BLaER1 (cell line): ENCODE data around the gene HMX3.
A peak's percentile ranks its signal among the peaks of the same experiment; 100 is the strongest.

Source experiments
- H3K27ac ChIP-seq: shearing (Covaris generic); formaldehyde crosslinking; 2 replicates; pipeline ENCODE4 v1.8.1; 2022
- H3K27me3 ChIP-seq: shearing (Covaris generic); formaldehyde crosslinking; 2 replicates; pipeline ENCODE4 v1.8.1; 2022
- H3K36me3 ChIP-seq: shearing (Covaris generic); formaldehyde crosslinking; 2 replicates; pipeline ENCODE4 v1.8.1; 2022
- H3K4me1 ChIP-seq: shearing (Covaris generic); formaldehyde crosslinking; 2 replicates; pipeline ENCODE4 v1.8.1; 2022
- H3K4me2 ChIP-seq: shearing (Covaris generic); formaldehyde crosslinking; 2 replicates; pipeline ENCODE4 v1.8.1; 2022
- H3K4me3 ChIP-seq: shearing (Covaris generic); formaldehyde crosslinking; 2 replicates; pipeline ENCODE4 v1.8.1; 2022
- H3K9ac ChIP-seq: shearing (Covaris generic); formaldehyde crosslinking; 2 replicates; pipeline ENCODE4 v1.8.1; 2022
- H3K9me3 ChIP-seq: shearing (Covaris generic); formaldehyde crosslinking; 2 replicates; pipeline ENCODE4 v1.8.1; 2022
- H4K20me1 ChIP-seq: shearing (Covaris generic); formaldehyde crosslinking; 2 replicates; pipeline ENCODE4 v1.8.1; 2022
- Cebpa-rat ChIP-seq: shearing (Covaris generic); IDR thresholded peaks from 2 replicates; pipeline ENCODE4 v1.8.1; 2022

HMX3 gene

DNA sequence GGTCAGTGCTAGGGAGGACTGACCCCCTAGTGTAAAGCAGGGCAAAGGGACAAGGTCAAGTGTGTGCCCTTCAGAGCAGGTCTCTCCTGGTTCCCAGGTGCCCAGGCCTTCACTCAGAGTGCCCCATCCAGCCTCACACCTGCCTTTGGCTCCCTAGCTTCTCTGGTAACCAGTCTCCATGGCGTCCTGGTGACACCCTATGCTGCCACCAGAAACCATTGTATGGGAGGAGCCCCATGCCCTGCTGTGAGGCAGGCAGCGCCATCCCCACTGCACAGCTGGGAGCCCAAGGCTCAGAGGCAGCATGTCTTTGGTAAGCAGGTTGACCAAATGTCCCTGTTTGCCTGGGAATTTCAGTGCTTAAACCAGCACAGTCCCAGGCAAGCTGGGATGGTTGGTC lies 33.1 kb upstream of the HMX3 start:
- H3K4me2 ChIP-seq: no peak overlapping the region
- peaks cover 9% of the 10 kb centered on the region for H3K4me1 ChIP-seq
- no peak overlapping the region for H3K9ac ChIP-seq
- H3K4me3 ChIP-seq: no peak overlapping the region
- H3K27me3 ChIP-seq: no peaks in the 10 kb centered on the region
- no peak for TF ChIP-seq Cebpa-rat
- H3K27ac ChIP-seq: no peak overlapping the region
- H3K9me3 ChIP-seq: no peaks in the 10 kb centered on the region
- H3K36me3 ChIP-seq: no peaks in the 10 kb centered on the region
- no peaks in the 10 kb centered on the region for H4K20me1 ChIP-seq

DNA sequence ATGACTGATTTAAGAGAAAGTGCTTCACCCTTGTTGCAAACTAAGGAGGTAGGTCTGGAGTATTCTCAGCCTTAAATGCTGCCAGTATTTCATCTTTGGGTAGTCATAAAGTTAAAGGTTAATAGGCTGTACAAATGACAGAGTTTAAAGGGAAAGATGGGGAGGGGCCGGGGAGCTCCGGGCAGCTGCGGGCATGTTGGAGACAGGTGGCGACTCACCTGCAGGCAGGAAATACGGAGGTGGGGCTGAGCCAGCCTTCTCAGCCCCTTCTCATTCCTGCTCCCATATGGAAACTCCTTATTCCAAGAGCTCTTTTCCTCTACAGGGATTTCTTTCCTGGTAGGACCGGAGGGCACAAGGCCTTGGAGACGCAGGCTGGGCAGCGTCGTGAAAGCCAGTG lies 31.8 kb upstream of the HMX3 start:
- no peak for TF ChIP-seq Cebpa-rat

DNA sequence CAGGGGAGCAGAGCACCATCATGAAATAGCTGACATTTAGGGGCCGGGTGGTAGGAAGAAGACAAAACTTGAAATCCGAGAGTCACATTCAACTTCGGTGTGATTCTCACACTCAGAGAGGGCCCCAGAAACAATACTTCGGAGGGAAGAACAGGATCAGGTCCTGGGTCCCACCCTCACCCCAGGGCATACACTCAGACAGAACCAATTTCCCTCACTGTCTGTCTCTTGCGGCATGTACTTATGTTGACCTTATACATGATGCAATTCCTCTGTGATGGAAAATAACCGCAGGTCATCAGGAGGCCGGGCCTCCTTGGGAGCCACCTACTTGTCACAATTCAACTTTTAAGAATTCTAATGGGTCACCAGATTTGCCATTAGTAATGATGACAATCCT lies 26.3 kb upstream of the HMX3 start:
- no peak overlapping the region for H3K9ac ChIP-seq
- no peaks in the 10 kb centered on the region for H3K4me1 ChIP-seq
- TF ChIP-seq Cebpa-rat: no peak
- no peaks in the 10 kb centered on the region for H4K20me1 ChIP-seq
- no peak overlapping the region for H3K4me3 ChIP-seq
- no peaks in the 10 kb centered on the region for H3K9me3 ChIP-seq
- no peaks in the 10 kb centered on the region for H3K36me3 ChIP-seq
- H3K27ac ChIP-seq: no peak overlapping the region
- no peaks in the 10 kb centered on the region for H3K27me3 ChIP-seq
- H3K4me2 ChIP-seq: no peak overlapping the region

More for the DNA sequence above, 31.8 kb upstream of the HMX3 start:
- no peak overlapping the region for H3K9ac ChIP-seq
- H3K27ac ChIP-seq: no peak overlapping the region
- no peaks in the 10 kb centered on the region for H3K36me3 ChIP-seq
- peaks cover 9% of the 10 kb centered on the region for H3K4me1 ChIP-seq
- no peak overlapping the region for H3K4me2 ChIP-seq
- no peak overlapping the region for H3K4me3 ChIP-seq
- no peaks in the 10 kb centered on the region for H4K20me1 ChIP-seq
- no peaks in the 10 kb centered on the region for H3K9me3 ChIP-seq
- H3K27me3 ChIP-seq: no peaks in the 10 kb centered on the region

DNA sequence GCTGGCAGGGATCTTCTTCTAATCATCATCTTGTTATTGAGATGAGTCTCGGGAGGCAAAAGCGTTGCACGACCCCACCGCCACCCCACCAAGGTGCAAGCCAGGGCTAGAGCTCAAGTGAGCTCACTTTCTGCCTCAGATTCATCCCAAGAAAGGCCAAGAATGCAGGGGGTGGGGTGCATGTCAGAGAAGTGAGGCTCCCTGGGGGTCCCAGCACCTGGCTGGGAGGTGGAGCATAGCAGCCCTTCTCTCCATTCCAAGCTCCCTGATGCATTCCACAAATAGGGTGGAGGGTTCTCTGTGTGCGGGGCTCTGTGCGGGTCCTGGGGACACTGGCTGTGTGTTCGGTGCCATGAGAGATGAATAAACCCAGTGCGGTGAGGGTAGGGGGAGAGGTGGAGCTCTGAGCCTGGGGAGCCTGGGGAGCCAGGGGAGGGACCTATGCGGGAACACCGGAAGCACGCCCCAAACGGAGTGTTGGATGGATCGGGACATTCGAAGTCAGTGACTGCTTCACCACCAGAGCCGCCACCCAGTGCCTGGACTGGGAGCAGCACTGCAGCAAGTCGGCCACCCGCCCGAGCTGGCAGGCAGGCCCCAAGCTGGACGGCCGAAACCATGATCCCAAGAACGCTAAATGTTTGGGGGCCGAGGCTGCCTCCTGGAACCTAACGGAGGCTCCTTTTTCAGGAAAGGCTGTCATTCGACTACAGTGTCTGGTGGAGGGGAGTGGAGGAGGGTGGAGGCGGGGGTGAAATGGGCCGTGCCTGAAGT lies 17.9 kb upstream of the HMX3 start:
- Histone ChIP-seq H3K27me3 (peaks cover 15% of the 10 kb centered on the region; the same call in 1 of the 2 replicates), H3K4me3 (no peak overlapping the region), H4K20me1 (no peaks in the 10 kb centered on the region), H3K27ac (no peak overlapping the region), H3K36me3 (no peaks in the 10 kb centered on the region), H3K4me1 (no peaks in the 10 kb centered on the region), H3K4me2 (no peak overlapping the region), H3K9ac (no peak overlapping the region), H3K9me3 (no peaks in the 10 kb centered on the region)
- TF ChIP-seq Cebpa-rat: no peak

DNA sequence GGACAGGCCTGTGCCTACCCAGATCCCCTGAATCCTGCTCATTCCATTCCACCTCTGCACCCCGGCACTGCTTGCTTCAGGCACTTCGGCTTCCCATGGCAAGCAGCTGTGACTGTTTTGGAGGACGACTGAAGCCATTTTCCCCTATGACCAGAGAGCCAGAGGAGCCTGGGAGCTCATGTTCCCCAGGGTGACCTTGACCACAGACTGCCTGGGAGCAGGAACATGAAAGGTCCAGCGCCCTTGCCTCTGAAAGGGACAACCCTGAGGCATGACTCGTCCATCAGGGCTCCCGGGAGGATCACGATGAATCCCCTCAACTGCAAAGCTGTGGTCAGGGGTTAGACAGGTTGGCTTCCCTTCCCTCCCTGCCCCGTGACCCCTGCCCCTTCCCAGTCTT lies 16.7 kb upstream of the HMX3 start:
- Histone ChIP-seq H4K20me1 (no peaks in the 10 kb centered on the region), H3K27ac (no peak overlapping the region), H3K9ac (no peak overlapping the region), H3K27me3 (peaks cover 15% of the 10 kb centered on the region; the same call in 1 of the 2 replicates), H3K4me1 (no peaks in the 10 kb centered on the region), H3K9me3 (no peaks in the 10 kb centered on the region), H3K4me2 (no peak overlapping the region), H3K36me3 (no peaks in the 10 kb centered on the region), H3K4me3 (no peak overlapping the region)
- no peak for TF ChIP-seq Cebpa-rat

DNA sequence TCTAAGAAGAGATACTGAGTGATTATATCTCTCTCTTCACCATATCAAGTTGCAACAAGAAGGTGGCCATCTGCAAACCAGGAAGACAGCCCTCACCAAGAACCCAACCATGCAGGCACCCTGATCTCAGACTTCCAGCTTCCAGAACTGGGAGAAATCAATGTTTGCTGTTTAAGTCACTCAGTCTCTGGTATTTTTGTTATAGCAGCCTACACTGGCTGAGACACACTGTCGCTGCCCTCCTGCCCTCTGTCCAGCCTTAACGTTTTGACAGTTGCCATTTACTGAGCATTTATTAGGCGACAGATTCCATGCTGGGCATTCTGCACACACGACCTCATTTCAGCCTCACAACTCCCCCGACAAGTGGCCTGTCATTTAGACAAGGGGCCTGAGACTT lies 9.5 kb upstream of the HMX3 start:
- Histone ChIP-seq H3K9ac (no peak overlapping the region), H3K36me3 (no peaks in the 10 kb centered on the region), H3K4me3 (no peak overlapping the region), H3K4me1 (no peaks in the 10 kb centered on the region), H3K9me3 (0 out of 2 replicates have a peak, but pooled peaks cover 11% of the 10 kb centered on the region), H3K27ac (no peak overlapping the region), H3K4me2 (no peak overlapping the region), H4K20me1 (no peaks in the 10 kb centered on the region), H3K27me3 (peaks cover 4% of the 10 kb centered on the region)
- TF ChIP-seq Cebpa-rat: no peak

DNA sequence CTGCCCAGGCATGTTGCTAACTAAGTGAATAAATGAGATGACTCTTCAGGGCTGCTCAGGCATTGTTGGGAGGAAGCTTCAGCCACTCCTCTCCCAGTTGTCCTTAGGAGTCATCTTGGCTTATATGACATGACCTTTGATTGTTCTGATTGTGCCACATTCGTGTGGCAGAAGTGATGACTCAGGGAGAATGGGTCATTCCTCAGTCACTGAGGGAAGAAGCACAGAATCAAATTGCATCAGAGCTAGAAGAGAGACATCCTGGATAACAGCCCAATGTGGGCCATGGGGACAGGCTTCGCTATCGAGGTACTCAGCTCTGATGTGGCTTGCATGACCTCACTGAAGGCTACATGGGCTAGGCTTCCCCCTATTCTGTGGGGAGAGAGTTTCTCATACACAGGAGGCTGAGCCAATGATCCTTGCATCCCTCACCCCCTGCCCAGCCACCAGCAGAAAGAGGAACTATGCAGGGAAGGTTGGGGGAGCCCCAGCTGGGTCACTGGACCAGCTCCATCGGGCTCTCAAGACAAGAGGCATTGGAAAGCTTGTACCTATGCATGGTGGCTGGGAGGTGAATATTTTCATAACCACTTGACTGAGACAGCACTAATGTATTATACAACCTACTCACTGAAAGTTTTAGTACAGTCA lies 6.0 kb upstream of the HMX3 start:
- H3K27me3 ChIP-seq: peaks cover 39% of the 10 kb centered on the region
- no peaks in the 10 kb centered on the region for H3K36me3 ChIP-seq
- H4K20me1 ChIP-seq: peaks cover 7% of the 10 kb centered on the region; the same call in 1 of the 2 replicates
- H3K4me2 ChIP-seq: no peak overlapping the region
- no peak overlapping the region for H3K27ac ChIP-seq
- TF ChIP-seq Cebpa-rat: no peak
- H3K4me3 ChIP-seq: no peak overlapping the region
- peaks cover 22% of the 10 kb centered on the region for H3K4me1 ChIP-seq
- H3K9me3 ChIP-seq: peaks cover 15% of the 10 kb centered on the region; the same call in 1 of the 2 replicates
- no peak overlapping the region for H3K9ac ChIP-seq

DNA sequence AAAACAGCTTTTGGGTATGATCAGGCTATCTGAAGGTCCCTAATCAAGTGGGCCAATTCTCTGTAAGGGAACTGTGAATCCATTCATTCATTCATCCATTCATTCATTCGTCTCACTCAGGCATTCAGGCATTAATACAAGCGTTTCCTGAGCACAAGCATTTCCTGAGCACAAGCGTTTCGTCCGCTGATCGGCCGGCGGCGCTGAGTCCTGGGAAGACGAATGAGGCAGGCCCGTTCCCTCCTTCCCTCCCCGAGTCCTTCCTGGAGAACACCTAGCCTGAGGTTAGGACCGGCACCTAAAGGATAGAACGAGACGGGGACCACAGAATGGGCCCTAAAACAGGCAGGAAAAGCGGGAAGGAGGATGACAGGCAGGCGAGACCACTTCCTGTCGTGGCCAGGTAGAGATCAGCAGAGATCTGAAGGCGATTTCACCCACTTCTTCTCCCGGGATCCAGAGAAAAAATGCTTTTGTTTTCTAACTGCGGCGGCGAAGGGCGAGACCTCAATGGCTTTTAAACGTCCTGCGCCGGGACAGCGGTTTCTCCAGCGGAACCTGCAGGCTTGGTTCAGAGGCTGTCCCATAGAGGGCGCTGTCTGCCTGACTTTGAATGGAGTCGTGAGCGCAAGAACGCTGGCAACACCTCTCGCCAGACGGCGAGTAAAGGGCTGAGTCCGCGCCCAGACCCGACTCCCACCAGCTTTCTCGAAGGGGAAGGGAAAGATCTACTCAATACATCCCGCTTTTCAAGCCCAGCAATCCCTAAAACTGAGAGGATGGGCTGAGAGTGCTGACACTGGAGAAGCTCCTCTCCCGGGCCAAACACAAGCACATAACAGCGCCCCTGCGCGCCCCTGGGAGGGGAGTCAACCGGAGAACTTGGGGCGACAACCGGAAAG lies 2.9 kb upstream of the HMX3 start:
- Histone ChIP-seq H3K27me3 (peaks cover 70% of the 10 kb centered on the region), H3K4me2 (peak overlapping the region; percentile 98), H3K9me3 (peaks cover 30% of the 10 kb centered on the region), H3K9ac (no peak overlapping the region), H3K36me3 (no peaks in the 10 kb centered on the region), H3K27ac (no peak overlapping the region), H3K4me3 (peak overlapping the region; percentile 62), H3K4me1 (peaks cover 48% of the 10 kb centered on the region), H4K20me1 (peaks cover 33% of the 10 kb centered on the region)
- no peak for TF ChIP-seq Cebpa-rat

DNA sequence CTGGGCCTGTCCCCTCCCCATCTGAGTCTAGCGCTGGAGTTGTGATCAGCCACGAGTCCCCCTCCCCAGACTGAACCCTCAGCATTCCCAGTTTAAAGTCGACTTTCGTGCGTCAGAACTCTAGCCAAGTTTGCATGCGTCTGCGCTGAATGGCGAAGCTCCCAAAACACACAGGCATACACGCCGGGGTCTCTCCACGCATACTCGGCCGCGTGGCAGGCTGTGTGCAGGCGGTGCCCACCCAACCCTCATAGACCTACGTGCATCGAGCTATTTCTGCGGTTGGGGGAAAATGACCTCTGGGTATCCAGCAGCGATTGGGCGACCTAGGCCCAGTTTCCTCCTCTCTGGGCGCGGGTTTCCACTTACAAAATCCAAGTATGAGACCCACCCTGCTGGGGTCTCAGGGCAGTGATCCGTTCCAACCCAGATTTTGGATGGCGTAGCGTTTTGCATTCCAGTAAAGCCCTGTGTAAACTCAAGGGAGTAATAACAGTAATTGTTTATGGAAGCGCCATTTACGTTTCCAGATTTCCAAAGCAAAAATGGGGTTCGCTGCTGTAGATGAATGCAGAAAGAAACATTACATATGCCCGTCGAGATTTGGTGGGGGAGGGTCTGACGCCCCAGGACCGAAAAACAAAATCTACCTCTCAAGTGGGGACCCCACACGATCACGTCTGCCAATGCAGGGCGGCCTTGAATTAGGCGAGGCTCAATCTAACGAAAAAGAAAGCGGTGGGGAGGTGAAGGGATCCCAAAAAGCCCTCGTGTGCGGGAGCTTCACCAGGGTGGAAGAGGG lies 2.0 kb upstream of the HMX3 start:
- Histone ChIP-seq H3K27ac (no peak overlapping the region), H3K9me3 (peaks cover 24% of the 10 kb centered on the region), H3K4me2 (peak overlapping the region; percentile 98), H3K4me1 (peaks cover 48% of the 10 kb centered on the region), H4K20me1 (peaks cover 42% of the 10 kb centered on the region), H3K27me3 (peaks cover 79% of the 10 kb centered on the region), H3K36me3 (no peaks in the 10 kb centered on the region), H3K4me3 (peak overlapping the region; percentile 62), H3K9ac (no peak overlapping the region)
- no peak for TF ChIP-seq Cebpa-rat
